ENCODE measurements around the gene SLC49A3.
A peak's percentile ranks its signal among the peaks of the same experiment; 100 is the strongest.
"Not testable (repeated sequence)": the region's sequence is repeated elsewhere in the genome, so short reads cannot be mapped to it uniquely, and the experiment has no call there.

SLC49A3 gene

GRCh38 chr4:722851-723360, 34.0 kb upstream of the SLC49A3 start:
- intact Hi-C loops (cut with DNase I), result no loop called here
- no peak for DNase-seq

GRCh38 chr4:722169-722725, 33.3 kb upstream of the SLC49A3 start:
- intact Hi-C loops (cut with DNase I), result no loop called here
- peak in 5 of 10 donors; percentile 36 to 89 (median 53) for DNase-seq

- intact Hi-C loops (cut with DNase I), result no loop called here
- peak in 6 of 10 donors; percentile 45 to 92 (median 60) for DNase-seq
These were observed 32.6 kb upstream of the SLC49A3 start for GRCh38 chr4:721261-722168.

- intact Hi-C loops (cut with DNase I), result no loop called here
- DNase-seq, result no peak
These were observed 31.3 kb upstream of the SLC49A3 start for GRCh38 chr4:720111-720860.

GRCh38 chr4:718460-718859, 29.5 kb upstream of the SLC49A3 start:
- intact Hi-C loops (cut with DNase I), result no loop called here
- peak in 1 of 10 donors; percentile 33 for DNase-seq

- intact Hi-C loops (cut with DNase I), result no loop called here
- peak in 1 of 10 donors; percentile 65 for DNase-seq
These were observed 28.8 kb upstream of the SLC49A3 start for GRCh38 chr4:717601-718320.

- DNase-seq, result peak in 1 of 10 donors; percentile 35
- intact Hi-C loops (cut with DNase I), result no loop called here
These were observed 25.1 kb upstream of the SLC49A3 start for GRCh38 chr4:714087-714486.

GRCh38 chr4:712916-713632, 24.1 kb upstream of the SLC49A3 start:
- intact Hi-C loops (cut with DNase I), result no loop called here
- DNase-seq, result peak in 2 of 10 donors; percentile 46 to 71

- no peak for DNase-seq
- intact Hi-C loops (cut with DNase I), result no loop called here
These were observed 23.1 kb upstream of the SLC49A3 start for GRCh38 chr4:712093-712492.

GRCh38 chr4:710916-711315, 22.0 kb upstream of the SLC49A3 start:
- peak in 2 of 10 donors; percentile 40 to 64 for DNase-seq
- intact Hi-C loops (cut with DNase I), result no loop called here

GRCh38 chr4:710116-710515, 21.2 kb upstream of the SLC49A3 start:
- intact Hi-C loops (cut with DNase I), result no loop called here
- DNase-seq, result peak in 2 of 10 donors; percentile 14 to 42

GRCh38 chr4:709348-709747, 20.4 kb upstream of the SLC49A3 start:
- intact Hi-C loops (cut with DNase I), result no loop called here
- DNase-seq, result peak in 2 of 10 donors; percentile 16 to 32

GRCh38 chr4:708631-708933, 19.6 kb upstream of the SLC49A3 start:
- peak in 1 of 10 donors; percentile 41 for DNase-seq
- intact Hi-C loops (cut with DNase I), result no loop called here

GRCh38 chr4:707929-708630, 19.1 kb upstream of the SLC49A3 start:
- peak in 2 of 10 donors; percentile 21 to 75 for DNase-seq
- intact Hi-C loops (cut with DNase I), result no loop called here

GRCh38 chr4:706834-707598, 18.1 kb upstream of the SLC49A3 start:
- peak in 2 of 10 donors; percentile 60 to 69 for DNase-seq
- intact Hi-C loops (cut with DNase I), result no loop called here

- intact Hi-C loops (cut with DNase I), result not testable (repeated sequence)
These were observed 17.2 kb upstream of the SLC49A3 start for GRCh38 chr4:706083-706633.

GRCh38 chr4:705278-706082, 16.5 kb upstream of the SLC49A3 start, which contains the start of gene PCGF3:
Gene PCGF3 (plus strand): TSS chr4:705832. CDS start chr4:733681, 27,849 bp downstream.
- peak; percentile 86 to 99 (median 94) for DNase-seq
- intact Hi-C loops (cut with DNase I), result no loop called here

More at GRCh38 chr4:706083-706633, 17.2 kb upstream of the SLC49A3 start:
- DNase-seq, result peak in 2 of 10 donors; percentile 39 to 74
